ENCODE results near the gene ZNF28. TPM values are rescaled to one million over a fixed set of nuclear protein-coding genes. Genes with fewer than 3 reads are reported as not detected.
A peak's percentile ranks its signal among the peaks of the same experiment; 100 is the strongest.

ZNF28 gene
- total RNA-seq, 1 experiment from 2014 or later, result 26.7 TPM

DNA sequence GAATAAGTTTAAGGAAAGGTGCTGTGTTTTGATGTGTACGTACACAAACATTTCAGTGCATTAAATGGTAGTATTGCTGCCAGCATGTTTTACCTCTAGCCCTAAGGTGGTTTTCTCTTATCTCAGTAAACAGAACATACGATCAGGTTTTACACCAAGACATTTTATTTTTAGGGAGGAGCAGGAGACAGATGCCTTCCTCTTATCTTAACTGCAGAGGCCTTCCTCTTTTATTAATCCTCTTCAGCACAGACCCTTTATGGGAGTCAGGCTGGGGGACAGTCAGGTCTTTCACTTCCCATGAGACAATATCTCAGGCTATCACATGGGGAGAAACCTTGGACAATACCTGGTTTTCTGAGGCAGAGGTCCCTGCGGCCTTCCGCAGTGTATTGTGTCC, 71.7 kb downstream of the ZNF28 start:
- peaks cover 6% of the 10 kb centered on the region for H3K27me3 Mint-ChIP-seq (ENCODE audit: low read depth)
- CTCF ChIA-PET, result interaction anchor here (1.1 kb wide), 1 partner anchor 14 kb away, joined by 4 read pairs; the partner anchor contains the start of gene ZNF611
- no peak for ATAC-seq
- no peak overlapping the region for H3K4me3 Mint-ChIP-seq
- peaks cover 23% of the 10 kb centered on the region for H3K4me1 Mint-ChIP-seq
- TF ChIP-seq ZBTB21 (CRISPR knock-in tag; IDR thresholded peaks at IDR 0.05; ENCODE audit: borderline replicate concordance), result no peak
- TF ChIP-seq, protein P1, sequence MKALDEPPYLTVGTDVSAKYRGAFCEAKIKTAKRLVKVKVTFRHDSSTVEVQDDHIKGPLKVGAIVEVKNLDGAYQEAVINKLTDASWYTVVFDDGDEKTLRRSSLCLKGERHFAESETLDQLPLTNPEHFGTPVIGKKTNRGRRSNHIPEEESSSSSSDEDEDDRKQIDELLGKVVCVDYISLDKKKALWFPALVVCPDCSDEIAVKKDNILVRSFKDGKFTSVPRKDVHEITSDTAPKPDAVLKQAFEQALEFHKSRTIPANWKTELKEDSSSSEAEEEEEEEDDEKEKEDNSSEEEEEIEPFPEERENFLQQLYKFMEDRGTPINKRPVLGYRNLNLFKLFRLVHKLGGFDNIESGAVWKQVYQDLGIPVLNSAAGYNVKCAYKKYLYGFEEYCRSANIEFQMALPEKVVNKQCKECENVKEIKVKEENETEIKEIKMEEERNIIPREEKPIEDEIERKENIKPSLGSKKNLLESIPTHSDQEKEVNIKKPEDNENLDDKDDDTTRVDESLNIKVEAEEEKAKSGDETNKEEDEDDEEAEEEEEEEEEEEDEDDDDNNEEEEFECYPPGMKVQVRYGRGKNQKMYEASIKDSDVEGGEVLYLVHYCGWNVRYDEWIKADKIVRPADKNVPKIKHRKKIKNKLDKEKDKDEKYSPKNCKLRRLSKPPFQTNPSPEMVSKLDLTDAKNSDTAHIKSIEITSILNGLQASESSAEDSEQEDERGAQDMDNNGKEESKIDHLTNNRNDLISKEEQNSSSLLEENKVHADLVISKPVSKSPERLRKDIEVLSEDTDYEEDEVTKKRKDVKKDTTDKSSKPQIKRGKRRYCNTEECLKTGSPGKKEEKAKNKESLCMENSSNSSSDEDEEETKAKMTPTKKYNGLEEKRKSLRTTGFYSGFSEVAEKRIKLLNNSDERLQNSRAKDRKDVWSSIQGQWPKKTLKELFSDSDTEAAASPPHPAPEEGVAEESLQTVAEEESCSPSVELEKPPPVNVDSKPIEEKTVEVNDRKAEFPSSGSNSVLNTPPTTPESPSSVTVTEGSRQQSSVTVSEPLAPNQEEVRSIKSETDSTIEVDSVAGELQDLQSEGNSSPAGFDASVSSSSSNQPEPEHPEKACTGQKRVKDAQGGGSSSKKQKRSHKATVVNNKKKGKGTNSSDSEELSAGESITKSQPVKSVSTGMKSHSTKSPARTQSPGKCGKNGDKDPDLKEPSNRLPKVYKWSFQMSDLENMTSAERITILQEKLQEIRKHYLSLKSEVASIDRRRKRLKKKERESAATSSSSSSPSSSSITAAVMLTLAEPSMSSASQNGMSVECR (CRISPR knock-in tag; IDR thresholded peaks at IDR 0.05; ENCODE audit: borderline replicate concordance), result no peak
- TF ChIP-seq, protein P2, sequence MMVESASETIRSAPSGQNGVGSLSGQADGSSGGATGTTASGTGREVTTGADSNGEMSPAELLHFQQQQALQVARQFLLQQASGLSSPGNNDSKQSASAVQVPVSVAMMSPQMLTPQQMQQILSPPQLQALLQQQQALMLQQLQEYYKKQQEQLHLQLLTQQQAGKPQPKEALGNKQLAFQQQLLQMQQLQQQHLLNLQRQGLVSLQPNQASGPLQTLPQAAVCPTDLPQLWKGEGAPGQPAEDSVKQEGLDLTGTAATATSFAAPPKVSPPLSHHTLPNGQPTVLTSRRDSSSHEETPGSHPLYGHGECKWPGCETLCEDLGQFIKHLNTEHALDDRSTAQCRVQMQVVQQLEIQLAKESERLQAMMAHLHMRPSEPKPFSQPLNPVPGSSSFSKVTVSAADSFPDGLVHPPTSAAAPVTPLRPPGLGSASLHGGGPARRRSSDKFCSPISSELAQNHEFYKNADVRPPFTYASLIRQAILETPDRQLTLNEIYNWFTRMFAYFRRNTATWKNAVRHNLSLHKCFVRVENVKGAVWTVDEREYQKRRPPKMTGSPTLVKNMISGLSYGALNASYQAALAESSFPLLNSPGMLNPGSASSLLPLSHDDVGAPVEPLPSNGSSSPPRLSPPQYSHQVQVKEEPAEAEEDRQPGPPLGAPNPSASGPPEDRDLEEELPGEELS (CRISPR knock-in tag; IDR thresholded peaks at IDR 0.05), result no peak
- TF ChIP-seq ZNF423 (CRISPR knock-in tag; IDR thresholded peaks at IDR 0.05), result no peak
- TF ChIP-seq, protein P3, sequence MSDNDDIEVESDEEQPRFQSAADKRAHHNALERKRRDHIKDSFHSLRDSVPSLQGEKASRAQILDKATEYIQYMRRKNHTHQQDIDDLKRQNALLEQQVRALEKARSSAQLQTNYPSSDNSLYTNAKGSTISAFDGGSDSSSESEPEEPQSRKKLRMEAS (CRISPR knock-in tag; IDR thresholded peaks at IDR 0.05), result no peak
- H3K9me3 Mint-ChIP-seq, result peaks cover 13% of the 10 kb centered on the region
- H3K36me3 Mint-ChIP-seq, result peaks cover 13% of the 10 kb centered on the region
- POLR2A ChIA-PET, result no interaction called here
- no peak for DNase-seq (ENCODE audit: low spot score)
- H3K27ac Mint-ChIP-seq, result no peak overlapping the region

DNA sequence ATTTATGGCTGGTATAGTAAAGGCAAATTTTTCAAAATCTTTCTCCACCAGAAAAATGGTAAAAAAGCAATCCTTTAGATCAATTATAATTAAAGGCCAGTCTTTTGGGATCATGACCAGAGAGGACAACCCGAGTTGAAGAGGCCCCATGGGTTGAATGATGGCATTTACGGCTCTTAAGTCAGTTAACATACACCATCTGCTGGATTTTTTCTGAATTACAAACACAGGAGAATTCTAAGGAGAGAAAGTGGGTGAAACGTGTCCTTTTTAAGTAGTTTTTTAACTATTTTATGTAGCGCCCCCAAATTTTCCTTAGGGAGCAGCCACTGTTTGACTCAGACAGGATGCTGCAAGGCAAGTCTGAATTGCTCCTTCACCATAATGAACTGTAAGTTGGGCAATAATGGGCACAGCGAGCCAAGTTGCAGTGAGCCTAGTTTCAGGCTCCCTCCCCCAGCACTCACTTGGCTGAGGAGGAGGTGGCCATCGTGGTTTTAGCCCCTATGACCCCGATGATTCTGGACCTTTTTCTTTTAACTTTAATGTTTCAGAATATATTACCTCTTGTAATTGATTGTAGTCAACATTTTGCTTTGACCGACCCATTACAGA, 73.0 kb downstream of the ZNF28 start:
- no peak for DNase-seq (ENCODE audit: low spot score)
- POLR2A ChIA-PET, result no interaction called here
- Mint-ChIP-seq H3K9me3 (no peaks in the 10 kb centered on the region), H3K4me3 (peak overlapping the region; percentile 63), H3K27me3 (ENCODE audit: low read depth) (no peaks in the 10 kb centered on the region; the same call in 1 of the 2 replicates), H3K27ac (no peak overlapping the region), H3K36me3 (no peaks in the 10 kb centered on the region), H3K4me1 (peaks cover 23% of the 10 kb centered on the region)
- peak; percentile 61 for ATAC-seq
- TF ChIP-seq, protein P4, sequence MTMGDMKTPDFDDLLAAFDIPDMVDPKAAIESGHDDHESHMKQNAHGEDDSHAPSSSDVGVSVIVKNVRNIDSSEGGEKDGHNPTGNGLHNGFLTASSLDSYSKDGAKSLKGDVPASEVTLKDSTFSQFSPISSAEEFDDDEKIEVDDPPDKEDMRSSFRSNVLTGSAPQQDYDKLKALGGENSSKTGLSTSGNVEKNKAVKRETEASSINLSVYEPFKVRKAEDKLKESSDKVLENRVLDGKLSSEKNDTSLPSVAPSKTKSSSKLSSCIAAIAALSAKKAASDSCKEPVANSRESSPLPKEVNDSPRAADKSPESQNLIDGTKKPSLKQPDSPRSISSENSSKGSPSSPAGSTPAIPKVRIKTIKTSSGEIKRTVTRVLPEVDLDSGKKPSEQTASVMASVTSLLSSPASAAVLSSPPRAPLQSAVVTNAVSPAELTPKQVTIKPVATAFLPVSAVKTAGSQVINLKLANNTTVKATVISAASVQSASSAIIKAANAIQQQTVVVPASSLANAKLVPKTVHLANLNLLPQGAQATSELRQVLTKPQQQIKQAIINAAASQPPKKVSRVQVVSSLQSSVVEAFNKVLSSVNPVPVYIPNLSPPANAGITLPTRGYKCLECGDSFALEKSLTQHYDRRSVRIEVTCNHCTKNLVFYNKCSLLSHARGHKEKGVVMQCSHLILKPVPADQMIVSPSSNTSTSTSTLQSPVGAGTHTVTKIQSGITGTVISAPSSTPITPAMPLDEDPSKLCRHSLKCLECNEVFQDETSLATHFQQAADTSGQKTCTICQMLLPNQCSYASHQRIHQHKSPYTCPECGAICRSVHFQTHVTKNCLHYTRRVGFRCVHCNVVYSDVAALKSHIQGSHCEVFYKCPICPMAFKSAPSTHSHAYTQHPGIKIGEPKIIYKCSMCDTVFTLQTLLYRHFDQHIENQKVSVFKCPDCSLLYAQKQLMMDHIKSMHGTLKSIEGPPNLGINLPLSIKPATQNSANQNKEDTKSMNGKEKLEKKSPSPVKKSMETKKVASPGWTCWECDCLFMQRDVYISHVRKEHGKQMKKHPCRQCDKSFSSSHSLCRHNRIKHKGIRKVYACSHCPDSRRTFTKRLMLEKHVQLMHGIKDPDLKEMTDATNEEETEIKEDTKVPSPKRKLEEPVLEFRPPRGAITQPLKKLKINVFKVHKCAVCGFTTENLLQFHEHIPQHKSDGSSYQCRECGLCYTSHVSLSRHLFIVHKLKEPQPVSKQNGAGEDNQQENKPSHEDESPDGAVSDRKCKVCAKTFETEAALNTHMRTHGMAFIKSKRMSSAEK (CRISPR knock-in tag; IDR thresholded peaks at IDR 0.05; ENCODE audit: borderline replicate concordance), result no peak
- TF ChIP-seq, protein P5, sequence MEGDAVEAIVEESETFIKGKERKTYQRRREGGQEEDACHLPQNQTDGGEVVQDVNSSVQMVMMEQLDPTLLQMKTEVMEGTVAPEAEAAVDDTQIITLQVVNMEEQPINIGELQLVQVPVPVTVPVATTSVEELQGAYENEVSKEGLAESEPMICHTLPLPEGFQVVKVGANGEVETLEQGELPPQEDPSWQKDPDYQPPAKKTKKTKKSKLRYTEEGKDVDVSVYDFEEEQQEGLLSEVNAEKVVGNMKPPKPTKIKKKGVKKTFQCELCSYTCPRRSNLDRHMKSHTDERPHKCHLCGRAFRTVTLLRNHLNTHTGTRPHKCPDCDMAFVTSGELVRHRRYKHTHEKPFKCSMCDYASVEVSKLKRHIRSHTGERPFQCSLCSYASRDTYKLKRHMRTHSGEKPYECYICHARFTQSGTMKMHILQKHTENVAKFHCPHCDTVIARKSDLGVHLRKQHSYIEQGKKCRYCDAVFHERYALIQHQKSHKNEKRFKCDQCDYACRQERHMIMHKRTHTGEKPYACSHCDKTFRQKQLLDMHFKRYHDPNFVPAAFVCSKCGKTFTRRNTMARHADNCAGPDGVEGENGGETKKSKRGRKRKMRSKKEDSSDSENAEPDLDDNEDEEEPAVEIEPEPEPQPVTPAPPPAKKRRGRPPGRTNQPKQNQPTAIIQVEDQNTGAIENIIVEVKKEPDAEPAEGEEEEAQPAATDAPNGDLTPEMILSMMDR (IDR thresholded peaks at IDR 0.05), result 0 out of 2 replicates have a peak, but pooled peaks have one; percentile 24
- TF ChIP-seq, protein P6, sequence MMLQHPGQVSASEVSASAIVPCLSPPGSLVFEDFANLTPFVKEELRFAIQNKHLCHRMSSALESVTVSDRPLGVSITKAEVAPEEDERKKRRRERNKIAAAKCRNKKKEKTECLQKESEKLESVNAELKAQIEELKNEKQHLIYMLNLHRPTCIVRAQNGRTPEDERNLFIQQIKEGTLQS (CRISPR knock-in tag; conservative IDR thresholded peaks at IDR 0.05), result no peak
- TF ChIP-seq ZNF219 (CRISPR knock-in tag; IDR thresholded peaks at IDR 0.05; ENCODE audit: borderline replicate concordance), result no peak
- TF ChIP-seq, protein P7, sequence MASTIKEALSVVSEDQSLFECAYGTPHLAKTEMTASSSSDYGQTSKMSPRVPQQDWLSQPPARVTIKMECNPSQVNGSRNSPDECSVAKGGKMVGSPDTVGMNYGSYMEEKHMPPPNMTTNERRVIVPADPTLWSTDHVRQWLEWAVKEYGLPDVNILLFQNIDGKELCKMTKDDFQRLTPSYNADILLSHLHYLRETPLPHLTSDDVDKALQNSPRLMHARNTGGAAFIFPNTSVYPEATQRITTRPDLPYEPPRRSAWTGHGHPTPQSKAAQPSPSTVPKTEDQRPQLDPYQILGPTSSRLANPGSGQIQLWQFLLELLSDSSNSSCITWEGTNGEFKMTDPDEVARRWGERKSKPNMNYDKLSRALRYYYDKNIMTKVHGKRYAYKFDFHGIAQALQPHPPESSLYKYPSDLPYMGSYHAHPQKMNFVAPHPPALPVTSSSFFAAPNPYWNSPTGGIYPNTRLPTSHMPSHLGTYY (CRISPR knock-in tag; IDR thresholded peaks at IDR 0.05), result no peak
- CTCF ChIA-PET, result interaction anchor here (1.1 kb wide), 1 partner anchor 13 kb away, joined by 4 read pairs; the partner anchor contains the start of gene ZNF611
